ENCODE results near the gene SEC24B. TPM values are rescaled to one million over a fixed set of nuclear protein-coding genes. Genes with fewer than 3 reads are reported as not detected.
A peak's percentile ranks its signal among the peaks of the same experiment; 100 is the strongest.

Gene SEC24B
- total RNA-seq = 10 to 100 TPM; 35.6 to 40.8 TPM
- 10 to 100 TPM in 1 of 2 donors, 1 to 10 TPM in 1; 7.3 to 13.8 TPM for polyA plus RNA-seq
- long read RNA-seq, donor 1, partial matches to known transcripts = 15 of 20 reads
- long read RNA-seq, donor 1, other reads (novel, unspliced or antisense) = 5 of 20 reads
- long read RNA-seq, donor 2, partial matches to known transcripts = 9 of 19 reads
- long read RNA-seq, donor 2, other reads (novel, unspliced or antisense) = 8 of 19 reads

DNA sequence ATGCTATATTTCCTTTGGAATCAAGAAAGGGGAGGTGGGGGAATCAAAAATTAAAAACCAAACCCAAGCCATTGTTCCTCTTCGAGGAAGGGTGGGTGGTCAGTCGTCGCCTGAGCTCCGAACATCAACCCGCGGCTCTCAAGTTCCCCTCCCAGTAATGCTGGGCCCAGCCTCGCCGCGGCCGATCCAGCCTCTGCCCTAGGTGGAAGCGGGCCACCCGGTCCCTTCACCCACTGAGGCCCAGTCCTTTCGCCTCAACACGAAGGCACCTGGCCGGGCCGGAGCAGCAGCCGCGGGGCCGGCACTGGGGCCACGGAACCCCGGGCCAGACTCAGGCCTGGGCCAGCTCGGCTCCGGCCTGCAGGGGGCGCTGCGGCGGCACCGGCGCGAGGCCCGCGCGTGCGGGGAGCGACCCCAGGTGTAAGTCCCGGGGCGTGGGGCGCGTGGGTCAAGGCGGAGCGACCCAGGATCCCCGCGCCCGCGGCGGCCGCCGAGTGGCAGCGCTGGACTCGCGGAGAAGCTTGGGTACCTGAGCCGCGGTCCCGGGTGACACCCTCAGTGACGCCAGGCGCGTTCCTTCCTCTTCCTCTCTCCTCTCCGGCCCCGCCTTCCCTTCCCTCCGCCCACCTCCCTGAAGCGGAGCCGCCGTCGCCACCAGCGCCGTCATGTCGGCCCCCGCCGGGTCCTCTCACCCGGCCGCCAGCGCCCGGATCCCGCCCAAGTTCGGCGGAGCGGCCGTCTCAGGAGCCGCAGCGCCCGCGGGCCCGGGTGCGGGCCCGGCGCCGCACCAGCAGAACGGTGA is at the start of gene SEC24B:
Gene SEC24B, plus strand, starts transcription at position 611 of the 802 bp plus-strand sequence. Its CDS starts 55 bp downstream, at position 666.
- no peaks in the 10 kb centered on the region for H3K27me3 ChIP-seq (ENCODE audit: control insufficient read depth in 1 of 2, insufficient read depth in 2 of 2, low read length in 1 of 2)
- H3K36me3 ChIP-seq (ENCODE audit: control insufficient read depth in 1 of 2, insufficient read depth in 2 of 2, low read length in 1 of 2) = no peaks in the 10 kb centered on the region
- H3K27ac ChIP-seq (ENCODE audit: low read depth in 1 of 2, low read length in 2 of 2) = peak within 1 kb of the TSS; percentile 23 to 77
- intact Hi-C loops (cut with DNase I) = loop anchor here (5.0 to 10.0 kb wide), 4 partner anchors 51 to 384 kb away; partner anchors contain the start of genes GAR1 (in 2 of the 2), CASP6 (in 1 of the 2) and MCUB (in 1 of the 2)
- peak within 1 kb of the TSS; percentile 89 to 91 for H3K4me3 ChIP-seq (ENCODE audit: low read length in 2 of 2)
- WGBS, 2 donors = 0% methylated on average over 61 to 87 of the region's 87 CpGs
- H3K9me3 ChIP-seq (ENCODE audit: control insufficient read depth, low read length) = no peaks in the 10 kb centered on the region
- peaks cover 0 to 5% of the 10 kb centered on the region in 2 donors for H3K4me1 ChIP-seq (ENCODE audit: control insufficient read depth in 1 of 2, insufficient read depth in 2 of 2, low read length in 2 of 2)
- ATAC-seq (ENCODE audit: low FRiP score) (peak; percentile 94), DNase-seq (peak; percentile 95 to 96)

DNA sequence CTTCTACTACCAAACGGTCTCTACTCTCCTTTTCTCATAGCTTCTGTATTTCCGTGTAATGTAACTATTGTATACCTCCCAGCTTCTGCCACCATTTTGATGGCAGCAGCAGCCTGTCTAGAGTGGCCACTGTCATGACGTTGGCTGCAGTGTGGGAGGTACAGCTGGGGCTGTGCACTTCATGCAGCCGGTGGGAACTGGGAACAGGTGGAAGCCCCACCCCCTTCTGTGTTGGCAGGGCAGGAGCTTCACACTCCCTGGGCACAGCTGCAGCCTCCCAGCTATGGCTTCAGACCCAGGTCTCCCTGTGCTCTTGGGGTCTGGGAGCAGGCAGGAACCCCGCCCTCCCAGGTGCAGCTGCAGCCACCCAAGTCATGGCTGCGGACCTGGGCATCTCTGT is 49.8 kb upstream of the SEC24B start:
- intact Hi-C loops (cut with DNase I) = no loop called here

DNA sequence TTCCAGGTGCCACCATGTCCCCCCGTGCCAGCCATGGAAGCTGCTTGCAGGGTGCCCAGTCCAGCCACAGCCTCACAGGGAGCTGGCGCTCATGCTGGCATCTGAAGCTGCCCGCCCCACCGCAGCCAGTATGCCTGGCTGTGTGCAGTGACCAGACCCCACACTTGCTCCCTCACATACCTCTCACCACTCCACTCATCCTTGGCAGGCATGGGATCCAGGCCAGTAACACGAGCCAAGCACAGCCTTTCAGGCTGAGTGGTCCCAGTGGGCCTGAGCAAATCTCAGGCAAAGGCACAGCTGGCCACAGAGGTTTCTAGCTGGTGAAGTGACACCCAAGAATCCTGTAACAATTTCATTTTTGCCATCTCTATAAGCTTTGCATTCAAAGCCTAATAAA is 48.4 kb upstream of the SEC24B start:
- intact Hi-C loops (cut with DNase I) = no loop called here
- no peaks in the 10 kb centered on the region for H3K36me3 ChIP-seq (ENCODE audit: control insufficient read depth in 1 of 2, insufficient read depth in 2 of 2, low read length in 1 of 2)
- no peak for DNase-seq
- ATAC-seq (ENCODE audit: low FRiP score) = no peak
- H3K9me3 ChIP-seq (ENCODE audit: control insufficient read depth, low read length) = no peaks in the 10 kb centered on the region
- no peak overlapping the region for H3K27ac ChIP-seq (ENCODE audit: low read depth in 1 of 2, low read length in 2 of 2)
- no peaks in the 10 kb centered on the region for H3K4me1 ChIP-seq (ENCODE audit: control insufficient read depth in 1 of 2, insufficient read depth in 2 of 2, low read length in 2 of 2)
- H3K27me3 ChIP-seq (ENCODE audit: control insufficient read depth in 1 of 2, insufficient read depth in 2 of 2, low read length in 1 of 2) = no peaks in the 10 kb centered on the region
- WGBS, 2 donors = 68 to 82% methylated on average over 5 of the region's 5 CpGs
- H3K4me3 ChIP-seq (ENCODE audit: low read length in 2 of 2) = no peak overlapping the region

More for the DNA sequence above, 49.8 kb upstream of the SEC24B start:
- DNase-seq (no peak), ATAC-seq (ENCODE audit: low FRiP score) (no peak)
- WGBS, 2 donors = 87 to 90% methylated on average over 6 of the region's 6 CpGs
- no peak overlapping the region for H3K4me3 ChIP-seq (ENCODE audit: low read length in 2 of 2)
- H3K36me3 ChIP-seq (ENCODE audit: control insufficient read depth in 1 of 2, insufficient read depth in 2 of 2, low read length in 1 of 2) = no peaks in the 10 kb centered on the region
- H3K4me1 ChIP-seq (ENCODE audit: control insufficient read depth in 1 of 2, insufficient read depth in 2 of 2, low read length in 2 of 2) = no peaks in the 10 kb centered on the region
- no peaks in the 10 kb centered on the region for H3K9me3 ChIP-seq (ENCODE audit: control insufficient read depth, low read length)
- H3K27ac ChIP-seq (ENCODE audit: low read depth in 1 of 2, low read length in 2 of 2) = no peak overlapping the region
- H3K27me3 ChIP-seq (ENCODE audit: control insufficient read depth in 1 of 2, insufficient read depth in 2 of 2, low read length in 1 of 2) = no peaks in the 10 kb centered on the region

DNA sequence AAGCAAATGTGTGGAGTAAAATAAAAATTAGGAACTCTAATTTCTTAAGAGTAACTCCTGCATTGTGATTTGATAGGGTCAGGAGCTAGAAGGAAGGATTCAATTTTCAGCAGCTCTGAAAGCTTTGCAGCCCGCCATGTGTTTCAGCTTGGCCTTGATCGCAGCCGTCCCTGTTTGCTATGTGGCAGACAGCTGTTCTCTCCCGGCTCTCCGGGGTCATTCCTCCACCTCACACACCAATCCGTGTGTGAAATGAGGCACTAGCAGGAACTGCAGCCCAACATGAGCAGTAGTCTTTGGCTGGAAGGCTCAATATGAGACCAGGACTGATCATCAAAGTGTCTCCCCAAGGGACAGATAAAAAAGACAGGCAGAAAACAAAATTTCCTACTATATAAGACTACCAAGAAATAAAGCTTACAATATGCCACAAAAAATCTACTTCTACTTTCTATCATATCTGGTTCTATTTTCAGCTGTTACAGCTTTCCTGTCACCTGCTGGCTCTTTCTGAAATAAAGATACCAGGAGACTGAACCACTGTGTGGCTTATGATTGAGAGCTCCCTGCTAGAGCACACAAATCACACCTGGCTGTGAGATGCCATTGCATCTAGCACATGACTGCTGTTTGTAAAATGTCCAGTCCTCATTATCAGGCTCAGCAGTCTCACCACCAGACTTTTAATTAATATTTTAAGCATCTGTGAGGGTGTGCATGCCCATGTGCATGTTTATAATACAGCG is 44.1 kb upstream of the SEC24B start:
- Histone ChIP-seq H3K9me3 (ENCODE audit: control insufficient read depth, low read length) (no peaks in the 10 kb centered on the region), H3K4me3 (ENCODE audit: low read length in 2 of 2) (no peak overlapping the region), H3K4me1 (ENCODE audit: control insufficient read depth in 1 of 2, insufficient read depth in 2 of 2, low read length in 2 of 2) (no peaks in the 10 kb centered on the region), H3K36me3 (ENCODE audit: control insufficient read depth in 1 of 2, insufficient read depth in 2 of 2, low read length in 1 of 2) (no peaks in the 10 kb centered on the region), H3K27ac (ENCODE audit: low read depth in 1 of 2, low read length in 2 of 2) (no peak overlapping the region), H3K27me3 (ENCODE audit: control insufficient read depth in 1 of 2, insufficient read depth in 2 of 2, low read length in 1 of 2) (no peaks in the 10 kb centered on the region)
- intact Hi-C loops (cut with DNase I) = no loop called here
- no peak for DNase-seq
- 50 to 52% methylated on average over 7 of the region's 7 CpGs for WGBS, 2 donors
- ATAC-seq (ENCODE audit: low FRiP score) = no peak

DNA sequence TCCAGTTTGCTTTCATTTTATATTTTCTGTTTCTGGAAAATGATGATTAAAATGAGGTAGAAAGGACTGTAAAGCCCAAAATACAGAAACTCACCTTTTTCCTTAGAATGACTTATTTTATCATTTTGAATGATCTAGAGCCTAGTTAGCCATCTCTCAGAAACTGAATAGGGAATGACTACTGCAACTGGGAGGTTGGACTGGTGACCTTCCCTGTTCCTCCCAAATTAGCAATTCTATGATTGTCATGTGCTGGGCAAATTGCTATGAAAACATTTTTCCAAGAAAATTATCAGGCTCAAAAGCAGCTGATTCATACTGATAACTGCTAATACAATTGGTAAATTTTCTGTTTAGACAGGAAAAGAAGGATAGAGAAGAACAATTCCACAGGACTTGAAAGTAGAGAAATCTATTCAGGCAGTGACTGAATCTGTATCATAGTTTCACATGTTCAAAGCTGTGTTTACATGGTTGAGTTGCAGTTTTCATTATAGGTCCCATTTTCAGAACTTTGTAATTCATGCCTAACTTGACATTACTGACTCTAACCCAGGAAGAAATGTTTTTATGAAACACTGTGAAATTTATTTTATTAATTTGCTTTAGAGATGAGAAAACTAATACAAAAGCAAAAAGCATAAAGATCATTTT is 43.4 kb upstream of the SEC24B start:
- Histone ChIP-seq H3K4me3 (ENCODE audit: low read length in 2 of 2) (no peak overlapping the region), H3K27ac (ENCODE audit: low read depth in 1 of 2, low read length in 2 of 2) (no peak overlapping the region), H3K9me3 (ENCODE audit: control insufficient read depth, low read length) (no peaks in the 10 kb centered on the region), H3K36me3 (ENCODE audit: control insufficient read depth in 1 of 2, insufficient read depth in 2 of 2, low read length in 1 of 2) (no peaks in the 10 kb centered on the region), H3K27me3 (ENCODE audit: control insufficient read depth in 1 of 2, insufficient read depth in 2 of 2, low read length in 1 of 2) (no peaks in the 10 kb centered on the region), H3K4me1 (ENCODE audit: control insufficient read depth in 1 of 2, insufficient read depth in 2 of 2, low read length in 2 of 2) (no peaks in the 10 kb centered on the region)
- intact Hi-C loops (cut with DNase I) = no loop called here
- DNase-seq (no peak), ATAC-seq (ENCODE audit: low FRiP score) (no peak)

DNA sequence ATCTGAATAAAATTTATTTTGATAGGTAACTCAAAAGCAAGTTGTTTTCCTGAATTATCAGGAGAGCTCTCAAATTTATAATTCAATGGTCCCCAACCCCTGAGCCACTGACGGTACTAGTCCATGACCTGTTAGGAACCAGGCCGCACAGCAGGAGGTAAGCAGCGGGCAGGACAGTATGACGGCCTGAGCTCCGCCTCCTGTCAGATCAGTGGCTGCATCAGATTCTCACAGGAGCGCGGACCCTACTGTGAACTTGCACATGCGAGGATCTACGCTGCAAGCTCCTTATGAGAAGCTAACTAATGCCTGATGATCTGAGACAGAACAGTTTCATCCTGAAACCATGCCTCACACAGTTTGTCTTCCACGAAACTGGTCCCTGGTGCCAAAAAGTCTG is 37.9 kb upstream of the SEC24B start:
- Histone ChIP-seq H3K9me3 (ENCODE audit: control insufficient read depth, low read length) (no peaks in the 10 kb centered on the region), H3K36me3 (ENCODE audit: control insufficient read depth in 1 of 2, insufficient read depth in 2 of 2, low read length in 1 of 2) (no peaks in the 10 kb centered on the region), H3K4me1 (ENCODE audit: control insufficient read depth in 1 of 2, insufficient read depth in 2 of 2, low read length in 2 of 2) (no peaks in the 10 kb centered on the region), H3K4me3 (ENCODE audit: low read length in 2 of 2) (no peak overlapping the region), H3K27me3 (ENCODE audit: control insufficient read depth in 1 of 2, insufficient read depth in 2 of 2, low read length in 1 of 2) (no peaks in the 10 kb centered on the region), H3K27ac (ENCODE audit: low read depth in 1 of 2, low read length in 2 of 2) (no peak overlapping the region)
- intact Hi-C loops (cut with DNase I) = no loop called here
- ATAC-seq (ENCODE audit: low FRiP score) = no peak
- DNase-seq = no peak
- WGBS, 2 donors = 82 to 85% methylated on average over 10 of the region's 10 CpGs

DNA sequence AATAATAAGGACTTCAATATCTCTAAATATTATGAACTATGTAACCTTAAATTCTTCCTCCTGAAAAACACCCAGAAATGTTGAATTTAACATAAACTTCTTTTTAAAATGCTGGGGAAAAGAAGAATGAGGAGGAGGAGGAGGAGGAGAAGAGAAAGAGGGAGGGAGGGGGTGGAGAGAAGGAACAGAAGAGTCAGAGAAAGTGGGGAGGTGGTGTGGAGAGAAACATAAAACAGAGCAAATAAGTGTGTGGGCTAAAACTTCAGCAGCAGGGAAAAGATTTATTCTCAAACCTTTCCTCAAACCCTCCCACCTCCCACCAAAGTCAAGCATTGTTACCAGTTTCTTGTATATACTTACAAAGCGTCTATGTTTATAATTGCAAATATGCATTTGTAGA is 34.7 kb upstream of the SEC24B start:
- no peak for DNase-seq
- no peak overlapping the region for H3K27ac ChIP-seq (ENCODE audit: low read depth in 1 of 2, low read length in 2 of 2)
- intact Hi-C loops (cut with DNase I) = no loop called here
- H3K36me3 ChIP-seq (ENCODE audit: control insufficient read depth in 1 of 2, insufficient read depth in 2 of 2, low read length in 1 of 2) = no peaks in the 10 kb centered on the region
- H3K4me1 ChIP-seq (ENCODE audit: control insufficient read depth in 1 of 2, insufficient read depth in 2 of 2, low read length in 2 of 2) = no peaks in the 10 kb centered on the region
- H3K27me3 ChIP-seq (ENCODE audit: control insufficient read depth in 1 of 2, insufficient read depth in 2 of 2, low read length in 1 of 2) = no peaks in the 10 kb centered on the region
- H3K4me3 ChIP-seq (ENCODE audit: low read length in 2 of 2) = no peak overlapping the region
- no peak for ATAC-seq (ENCODE audit: low FRiP score)
- 90 to 100% methylated on average over 1 of the region's 1 CpG for WGBS, 2 donors
- no peaks in the 10 kb centered on the region for H3K9me3 ChIP-seq (ENCODE audit: control insufficient read depth, low read length)

DNA sequence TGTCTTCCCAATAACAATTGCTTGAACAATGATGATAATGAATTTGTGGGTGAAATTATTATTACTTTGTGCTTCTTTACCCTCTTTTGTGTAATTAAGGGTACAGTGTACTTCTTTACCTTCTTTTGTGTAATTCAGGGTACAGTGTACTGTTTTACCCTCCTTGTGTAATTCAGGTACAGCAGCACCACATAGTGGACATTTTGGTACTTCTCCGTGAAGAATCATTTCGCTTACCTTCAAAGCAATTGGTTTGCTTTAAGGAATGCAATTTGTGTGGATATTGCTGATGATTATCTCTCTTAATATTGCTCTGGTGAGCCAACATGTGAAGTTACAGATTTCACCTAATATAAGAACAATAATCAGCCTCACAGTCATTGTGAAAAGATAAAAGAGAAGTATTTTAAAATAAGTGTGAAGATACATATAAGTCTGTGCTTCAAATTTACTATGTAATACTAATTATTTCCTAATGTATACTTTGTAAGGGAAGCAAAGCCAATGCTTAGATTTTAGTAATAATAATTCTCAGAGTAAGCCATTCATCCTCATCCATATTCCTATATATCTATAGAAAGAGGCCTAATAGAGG is 27.2 kb upstream of the SEC24B start:
- no peak overlapping the region for H3K27ac ChIP-seq (ENCODE audit: low read depth in 1 of 2, low read length in 2 of 2)
- H3K27me3 ChIP-seq (ENCODE audit: control insufficient read depth in 1 of 2, insufficient read depth in 2 of 2, low read length in 1 of 2) = no peaks in the 10 kb centered on the region
- ATAC-seq (ENCODE audit: low FRiP score) = peak; percentile 63
- H3K4me3 ChIP-seq (ENCODE audit: low read length in 2 of 2) = no peak overlapping the region
- no peaks in the 10 kb centered on the region for H3K36me3 ChIP-seq (ENCODE audit: control insufficient read depth in 1 of 2, insufficient read depth in 2 of 2, low read length in 1 of 2)
- no peak for DNase-seq
- H3K4me1 ChIP-seq (ENCODE audit: control insufficient read depth in 1 of 2, insufficient read depth in 2 of 2, low read length in 2 of 2) = no peaks in the 10 kb centered on the region
- 5 to 6% methylated on average over 2 of the region's 2 CpGs for WGBS, 2 donors
- no peaks in the 10 kb centered on the region for H3K9me3 ChIP-seq (ENCODE audit: control insufficient read depth, low read length)
- intact Hi-C loops (cut with DNase I) = loop anchor here (2.0 to 5.0 kb wide), 3 partner anchors 572 to 724 kb away; no protein-coding TSS in a partner anchor
